HG03571 (cell line): Measurements from ENCODE around the gene PIMREG.

Experiments
- ATAC-seq: cut with Tn5 transposase; IDR thresholded peaks from one replicate; pipeline ENCODE4 v1.9.1; 2021; ENCODE audit not compliant: unreplicated experiment

Gene PIMREG

DNA sequence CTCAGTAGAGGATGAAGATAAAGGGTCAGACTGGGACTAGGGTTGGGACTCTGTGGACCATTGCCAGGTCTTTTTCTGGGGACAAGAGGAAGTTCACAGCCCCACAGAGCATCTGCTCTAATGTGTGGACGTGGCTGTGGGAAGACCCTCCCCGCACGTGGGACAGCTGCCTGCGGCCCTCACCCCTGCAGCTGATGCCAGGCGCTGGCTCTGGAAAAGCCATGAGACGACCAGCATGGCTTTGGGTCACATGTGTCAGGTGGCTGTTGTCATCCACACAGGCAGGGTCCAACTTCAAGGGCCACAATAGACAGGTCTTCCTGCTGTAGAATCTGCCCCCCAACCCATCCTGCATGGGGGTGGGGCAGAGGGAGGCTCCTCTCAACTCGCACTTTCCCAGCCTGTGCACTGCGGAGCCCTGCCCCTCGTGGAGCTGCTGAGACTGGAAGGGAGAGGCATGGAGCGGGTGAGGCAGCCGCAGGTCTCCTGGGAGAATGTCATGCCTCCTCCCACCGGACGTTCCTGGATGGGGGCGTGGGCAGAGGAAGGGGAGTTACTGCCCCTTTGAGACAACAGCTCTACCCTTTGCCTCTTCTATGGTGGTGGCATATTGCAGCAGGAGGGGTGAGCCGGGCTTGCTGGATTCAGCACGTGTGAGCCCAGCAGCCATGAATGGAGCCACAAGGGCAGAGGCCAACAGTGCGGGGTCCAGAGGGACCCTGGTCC is 53.4 kb downstream of the PIMREG start:
- ATAC-seq, result no peak

DNA sequence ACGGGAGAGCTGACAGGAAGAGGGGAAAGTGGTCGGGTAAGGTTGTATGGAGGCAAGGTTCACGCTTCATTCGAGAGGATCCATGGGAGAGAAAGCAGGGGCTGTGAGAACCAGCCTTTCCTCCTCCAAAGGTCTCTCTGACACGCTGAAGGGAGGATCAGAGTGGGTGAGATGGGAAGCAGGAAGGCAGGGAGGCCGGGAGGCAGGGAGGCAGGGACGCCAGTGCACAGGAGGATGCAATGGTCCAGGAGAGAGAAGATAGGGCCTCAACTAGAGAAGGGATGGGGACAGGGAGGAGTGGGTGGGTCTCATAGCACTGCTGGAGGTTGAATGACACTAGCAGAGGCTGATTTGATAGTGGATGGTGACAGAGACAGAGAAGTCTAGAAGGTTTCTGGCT is 54.1 kb downstream of the PIMREG start:
- no peak for ATAC-seq

DNA sequence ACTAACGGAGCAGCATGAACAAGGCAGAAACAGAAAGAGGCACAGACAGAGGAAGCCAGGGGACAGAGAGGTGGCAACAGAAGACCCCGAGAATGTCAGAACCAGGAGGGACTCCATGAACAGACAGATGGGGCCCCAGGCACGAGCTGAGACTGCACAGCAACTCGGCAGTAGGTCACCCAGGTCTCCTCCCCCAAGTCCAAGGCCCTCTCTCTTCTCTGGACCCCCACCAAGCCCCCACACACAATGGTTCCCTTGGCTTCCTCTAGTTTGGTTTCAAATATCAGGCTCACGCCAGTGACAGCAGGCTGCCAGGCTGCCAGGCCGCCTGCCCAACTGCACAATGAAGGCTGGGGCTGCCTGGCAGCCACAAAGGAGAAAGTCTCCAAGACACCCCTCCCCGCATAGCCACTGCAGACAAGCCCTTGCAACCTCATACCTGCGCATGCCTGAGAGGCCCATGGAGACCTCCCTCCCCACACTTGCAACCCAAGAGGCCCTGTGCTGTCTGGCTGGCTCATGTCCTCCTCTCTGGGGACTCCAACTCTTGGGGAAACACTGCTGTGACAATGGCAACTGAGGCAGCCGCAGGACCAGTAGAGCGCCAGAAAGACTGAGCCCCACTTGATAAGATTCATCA is 54.8 kb downstream of the PIMREG start:
- ATAC-seq, result no peak
